ENCODE results near the gene IL1RN.
A peak's percentile ranks its signal among the peaks of the same experiment; 100 is the strongest.

Gene IL1RN

GRCh38 chr2:113157118-113157896 lies 29.9 kb downstream of the IL1RN start:
- no peak for DNase-seq (ENCODE audit: low spot score)

- DNase-seq (ENCODE audit: low spot score) = no peak
These were observed 30.7 kb downstream of the IL1RN start for GRCh38 chr2:113157897-113158753.

- DNase-seq (ENCODE audit: low spot score) = no peak
These were observed 31.6 kb downstream of the IL1RN start for GRCh38 chr2:113158884-113159553.

GRCh38 chr2:113160248-113160647 lies 32.9 kb downstream of the IL1RN start:
- DNase-seq (ENCODE audit: low spot score) = no peak

GRCh38 chr2:113160962-113161361 lies 33.6 kb downstream of the IL1RN start:
- no peak for DNase-seq (ENCODE audit: low spot score)

GRCh38 chr2:113162173-113162572 lies 34.8 kb downstream of the IL1RN start:
- DNase-seq (ENCODE audit: low spot score) = no peak

- DNase-seq (ENCODE audit: low spot score) = no peak
These were observed 35.5 kb downstream of the IL1RN start for GRCh38 chr2:113162869-113163268.

GRCh38 chr2:113164215-113164929 lies 37.0 kb downstream of the IL1RN start:
- DNase-seq (ENCODE audit: low spot score) = no peak

- DNase-seq (ENCODE audit: low spot score) = no peak
These were observed 37.7 kb downstream of the IL1RN start for GRCh38 chr2:113164930-113165585.

- DNase-seq (ENCODE audit: low spot score) = no peak
These were observed 38.8 kb downstream of the IL1RN start for GRCh38 chr2:113166187-113166645.

- no peak for DNase-seq (ENCODE audit: low spot score)
These were observed 39.9 kb downstream of the IL1RN start for GRCh38 chr2:113167115-113167932.

- DNase-seq (ENCODE audit: low spot score) = no peak
These were observed 40.6 kb downstream of the IL1RN start for GRCh38 chr2:113167962-113168340.

- DNase-seq (ENCODE audit: low spot score) = no peak
These were observed 41.7 kb downstream of the IL1RN start for GRCh38 chr2:113169002-113169530.

- DNase-seq (ENCODE audit: low spot score) = no peak
These were observed 42.2 kb downstream of the IL1RN start for GRCh38 chr2:113169586-113169985.

- no peak for DNase-seq (ENCODE audit: low spot score)
These were observed 44.1 kb downstream of the IL1RN start for GRCh38 chr2:113171334-113172075.

GRCh38 chr2:113172721-113173541 lies 45.5 kb downstream of the IL1RN start:
- no peak for DNase-seq (ENCODE audit: low spot score)

GRCh38 chr2:113173542-113174375 lies 46.4 kb downstream of the IL1RN start, which contains the start of gene PSD4:
Gene PSD4 (plus strand): TSS chr2:113173971. CDS start chr2:113182457, 8,486 bp downstream.
- DNase-seq (ENCODE audit: low spot score) = peak; percentile 44

GRCh38 chr2:113174376-113174750 lies 47.0 kb downstream of the IL1RN start:
- DNase-seq (ENCODE audit: low spot score) = peak; percentile 27

Data from hematopoietic multipotent progenitor cell treated with erythropoietin and hydrocortisone succinate and interleukin-3 and kit ligand, for 17 days (in vitro differentiated cells).